Testis (tissue), 2 donors: ENCODE measurements around the gene HNRNPK.
"Not testable (repeated sequence)": the region's sequence is repeated elsewhere in the genome, so short reads cannot be mapped to it uniquely, and the experiment has no call there.

Experiments used
- POLR2A ChIP-seq: fragments of 450-650 bp; IDR thresholded peaks from one replicate; pipeline ENCODE4 v1.6.1; 2017; ENCODE audit warnings: antibody characterized with exemption, mild to moderate bottlenecking, moderate library complexity
- TF ChIP-seq, protein P1 (sequence below), 3 experiments: fragments of 450-650 bp in 2 of 3; fragments of 200-600 bp in 1 of 3; sonication (generic) in 1 of 3; IDR thresholded peaks; one replicate each; pipeline ENCODE4 v1.5.1; 2016 to 2019; ENCODE audit warnings: antibody characterized with exemption in 3 of 3, mild to moderate bottlenecking in 2 of 3, moderate library complexity in 1 of 3

DNA sequence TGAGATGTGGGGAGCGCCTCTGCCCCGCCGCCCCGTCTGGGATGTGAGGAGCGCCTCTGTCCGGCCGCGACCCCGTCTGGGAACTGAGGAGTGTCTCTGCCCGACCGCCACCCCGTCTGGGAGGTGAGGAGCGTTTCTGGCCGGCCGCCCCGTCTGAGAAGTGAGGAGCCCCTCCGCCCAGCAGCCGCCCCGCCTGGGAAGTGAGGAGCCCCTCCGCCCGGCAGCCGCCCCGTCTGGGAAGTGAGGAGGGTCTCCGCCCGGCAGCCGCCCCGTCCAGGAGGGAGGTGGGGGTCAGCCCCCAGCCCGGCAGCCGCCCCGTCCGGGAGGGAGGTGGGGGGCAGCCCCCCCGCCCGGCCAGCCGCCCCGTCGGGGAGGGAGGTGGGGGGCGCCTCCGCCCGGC, 31.9 kb downstream of the HNRNPK start:
- TF ChIP-seq, protein P1, sequence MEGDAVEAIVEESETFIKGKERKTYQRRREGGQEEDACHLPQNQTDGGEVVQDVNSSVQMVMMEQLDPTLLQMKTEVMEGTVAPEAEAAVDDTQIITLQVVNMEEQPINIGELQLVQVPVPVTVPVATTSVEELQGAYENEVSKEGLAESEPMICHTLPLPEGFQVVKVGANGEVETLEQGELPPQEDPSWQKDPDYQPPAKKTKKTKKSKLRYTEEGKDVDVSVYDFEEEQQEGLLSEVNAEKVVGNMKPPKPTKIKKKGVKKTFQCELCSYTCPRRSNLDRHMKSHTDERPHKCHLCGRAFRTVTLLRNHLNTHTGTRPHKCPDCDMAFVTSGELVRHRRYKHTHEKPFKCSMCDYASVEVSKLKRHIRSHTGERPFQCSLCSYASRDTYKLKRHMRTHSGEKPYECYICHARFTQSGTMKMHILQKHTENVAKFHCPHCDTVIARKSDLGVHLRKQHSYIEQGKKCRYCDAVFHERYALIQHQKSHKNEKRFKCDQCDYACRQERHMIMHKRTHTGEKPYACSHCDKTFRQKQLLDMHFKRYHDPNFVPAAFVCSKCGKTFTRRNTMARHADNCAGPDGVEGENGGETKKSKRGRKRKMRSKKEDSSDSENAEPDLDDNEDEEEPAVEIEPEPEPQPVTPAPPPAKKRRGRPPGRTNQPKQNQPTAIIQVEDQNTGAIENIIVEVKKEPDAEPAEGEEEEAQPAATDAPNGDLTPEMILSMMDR (IDR thresholded peaks at IDR 0.05), result not testable (repeated sequence)
- TF ChIP-seq POLR2A, result not testable (repeated sequence)
